Daoy (cell line): Measurements from ENCODE around the gene MYO3B. TPM values are rescaled to one million over a fixed set of nuclear protein-coding genes. Genes with fewer than 3 reads are reported as not detected.
"Not testable (repeated sequence)": the region's sequence is repeated elsewhere in the genome, so short reads cannot be mapped to it uniquely, and the experiment has no call there.

ENCODE experiments used
- DNase-seq: peaks from one replicate; pipeline ENCODE4 v3.0.0-alpha.2; 2015; ENCODE audit warnings: low read depth
- total RNA-seq: library from RNA; depleted of rRNA; stranded (reverse); fragments of >200 nt; shearing (Covaris generic); gene quantifications from 2 replicates; pipeline ENCODE4 v1.2.3, GENCODE V29; 2014

The MYO3B gene
- total RNA-seq, 1 experiment from 2014 or later = not detected

DNA sequence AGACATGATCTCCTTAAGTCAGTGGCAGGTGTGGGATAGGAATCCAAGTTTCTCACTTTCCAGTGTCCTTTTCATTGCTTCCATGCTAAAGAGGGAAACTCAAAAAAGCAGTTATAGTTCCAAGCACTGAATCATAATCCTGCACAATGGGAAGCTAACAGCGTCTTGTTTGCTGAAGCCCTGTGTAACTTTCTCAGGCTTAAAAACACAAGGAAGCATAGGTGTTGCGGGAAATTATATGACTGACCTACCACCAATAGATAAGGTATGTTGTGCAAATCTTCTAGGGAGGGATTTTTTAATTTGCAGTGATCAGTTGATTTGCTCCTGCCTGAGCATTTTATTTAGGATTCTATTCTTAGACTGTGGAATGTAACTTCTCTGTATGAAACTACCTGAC is 250.9 kb downstream of the MYO3B start:
- no peak for DNase-seq

DNA sequence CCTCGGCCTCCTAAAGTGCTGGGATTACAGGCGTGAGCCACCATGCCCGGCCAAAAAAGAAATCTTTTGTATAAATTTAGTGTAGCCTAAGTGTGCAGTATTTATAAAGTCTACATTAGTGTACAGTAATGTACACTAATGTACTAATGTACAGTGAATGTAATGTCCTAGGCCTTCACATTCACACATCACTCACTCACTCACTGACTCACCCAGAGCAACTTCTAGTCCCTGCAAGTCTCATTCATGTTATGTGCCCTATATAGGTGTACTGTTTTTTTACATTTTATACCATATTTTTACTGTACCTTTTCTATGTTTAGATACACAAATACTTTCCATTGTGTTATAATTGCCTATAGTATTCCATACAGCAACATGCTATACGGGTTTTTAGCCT is 254.9 kb downstream of the MYO3B start:
- DNase-seq = no peak

DNA sequence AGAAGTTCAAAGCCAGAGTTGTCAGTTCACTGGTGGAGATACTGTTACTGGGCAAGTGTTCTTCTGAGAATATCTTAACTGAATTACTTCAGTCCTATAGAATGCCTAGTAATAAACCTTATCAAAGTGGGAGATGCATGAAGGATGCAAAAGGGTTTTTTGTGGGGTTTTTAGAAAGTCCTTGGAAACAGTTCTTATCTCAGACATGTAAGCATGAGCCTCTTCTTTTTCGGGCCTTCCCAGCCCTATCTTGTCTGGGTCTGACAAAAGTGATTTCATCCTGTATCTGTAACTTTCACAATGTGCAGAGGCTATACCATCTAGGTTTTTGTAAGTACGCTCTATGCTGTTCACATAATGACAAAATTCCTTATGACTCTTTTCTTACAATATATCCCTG is 255.5 kb downstream of the MYO3B start:
- no peak for DNase-seq

DNA sequence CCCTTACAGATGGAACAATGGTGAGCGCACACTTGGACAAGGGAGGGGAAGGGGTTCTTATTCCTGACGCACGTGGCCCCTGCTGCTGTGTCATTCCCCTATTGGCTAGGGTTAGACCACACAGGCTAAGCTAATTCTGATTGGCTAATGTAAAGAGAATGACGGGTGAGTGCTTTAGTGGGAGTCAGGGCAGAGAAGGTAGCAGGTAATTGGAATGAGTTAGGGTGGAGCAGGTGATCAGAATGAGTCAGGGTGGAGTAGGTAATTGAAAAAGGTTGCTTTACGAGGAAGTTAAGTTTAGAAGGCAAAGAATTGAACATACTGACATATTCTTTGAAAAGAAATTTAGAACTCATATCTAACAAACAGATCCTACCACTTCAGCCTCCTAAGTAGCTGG is 256.4 kb downstream of the MYO3B start:
- not testable (repeated sequence) for DNase-seq

DNA sequence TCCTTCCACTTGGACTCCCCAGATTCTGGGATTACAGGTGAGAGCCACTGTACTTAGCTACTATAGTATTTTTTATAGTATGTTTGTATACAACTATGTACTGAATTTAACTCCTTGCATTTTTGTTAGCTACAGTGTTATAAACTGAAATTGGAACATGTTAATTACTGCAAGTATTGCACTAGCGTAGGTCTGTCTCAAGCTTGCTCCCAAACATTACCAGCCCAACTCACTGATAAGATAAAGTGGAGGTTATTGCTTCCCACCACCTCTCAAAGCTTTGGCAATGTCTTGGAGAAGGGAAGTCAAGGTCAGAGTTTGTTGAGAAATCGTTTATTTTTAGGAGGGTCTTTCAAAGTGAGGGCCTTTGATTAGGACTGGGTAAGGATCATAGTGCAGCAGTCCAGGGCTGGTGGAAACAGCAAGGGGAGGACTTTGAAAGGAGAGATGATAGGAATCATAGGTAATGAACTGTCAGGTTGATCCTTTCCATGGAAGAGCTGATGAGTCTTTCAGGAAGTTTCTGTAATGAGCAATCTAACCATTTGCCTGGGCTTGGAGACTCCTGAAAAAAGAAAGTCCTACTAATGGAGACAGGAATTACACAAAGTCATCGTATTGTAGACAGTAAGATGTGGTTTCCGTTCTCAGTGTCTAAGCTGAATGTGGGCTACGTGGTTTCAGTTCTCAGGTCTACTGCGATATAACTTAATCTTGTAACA is 257.1 kb downstream of the MYO3B start:
- no peak for DNase-seq

DNA sequence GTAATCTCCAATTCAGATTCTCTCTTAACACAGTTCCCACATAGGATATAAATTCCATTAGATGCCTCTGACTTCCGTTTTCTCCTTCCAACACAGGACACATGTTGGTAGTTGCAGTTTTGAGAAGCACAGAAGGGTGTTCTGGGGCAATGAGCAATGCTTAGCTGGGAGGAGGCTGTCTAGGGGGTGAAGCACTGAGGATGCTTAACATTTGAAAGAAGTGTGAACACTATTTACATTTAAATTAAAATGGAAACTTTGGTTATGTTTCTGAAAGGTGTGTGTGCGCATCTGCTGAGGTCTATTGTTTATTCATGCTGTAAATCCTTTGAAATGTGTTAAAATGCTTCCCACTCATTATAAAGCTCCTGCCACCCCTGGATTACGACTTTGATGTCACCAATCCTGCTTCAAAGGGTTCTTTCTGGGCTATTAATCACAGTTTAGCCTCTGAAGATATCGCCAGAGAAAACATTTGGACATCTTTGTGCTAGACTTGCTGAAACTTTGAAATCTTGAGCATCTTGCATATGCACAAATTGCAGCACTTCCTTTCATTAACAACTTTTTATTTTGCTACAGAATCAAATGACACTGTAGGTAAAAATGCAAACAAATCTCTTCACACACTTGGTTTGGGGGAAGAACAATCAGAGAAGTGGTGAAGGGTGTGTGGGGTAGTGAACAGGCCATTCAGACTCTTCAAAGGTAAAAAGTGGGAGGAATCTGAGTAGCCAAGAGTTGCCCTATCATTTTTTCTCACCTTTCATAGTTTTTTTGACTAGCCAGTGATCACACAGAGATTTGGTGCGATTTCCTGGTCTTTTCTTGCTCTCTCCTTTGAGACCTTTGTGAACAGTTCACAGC is 258.4 kb downstream of the MYO3B start:
- DNase-seq = no peak

DNA sequence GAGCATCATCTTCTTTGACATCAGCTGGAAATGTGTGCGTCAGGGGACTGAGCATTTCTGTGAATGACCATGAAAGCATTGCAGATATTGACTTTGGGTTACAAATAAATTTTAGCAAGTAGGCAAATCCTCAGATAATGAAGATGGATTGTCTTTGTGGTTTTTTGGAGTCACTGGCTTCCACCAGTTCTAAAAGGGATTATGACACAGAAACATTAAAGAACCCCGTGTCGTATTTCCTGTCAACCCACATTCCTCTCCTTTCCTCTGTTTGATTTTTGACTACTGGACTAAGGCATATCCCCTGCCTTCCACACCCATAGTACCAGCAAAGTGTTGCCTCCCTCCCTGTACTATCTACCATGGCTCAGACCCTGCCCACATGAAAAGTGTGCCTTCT is 268.1 kb downstream of the MYO3B start:
- peak; percentile 6 for DNase-seq

DNA sequence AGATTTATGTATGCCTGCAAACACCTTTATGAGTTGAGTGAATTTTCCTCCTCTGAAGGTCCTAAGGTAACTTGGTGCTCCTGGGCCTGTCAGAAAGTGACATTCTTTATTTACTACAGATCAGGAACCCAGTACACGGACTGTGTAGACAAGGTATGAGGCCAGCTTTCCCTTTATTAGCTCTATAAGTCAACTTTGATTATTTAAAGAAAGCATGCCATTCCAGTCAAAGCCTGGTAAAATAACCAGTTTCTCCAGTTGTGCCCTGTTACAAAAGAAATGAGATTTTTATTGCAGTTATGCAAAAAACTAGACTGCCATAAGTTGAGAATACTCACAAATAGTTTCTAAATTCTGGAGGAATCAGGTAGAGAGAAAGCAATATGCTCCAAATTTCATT is 271.1 kb downstream of the MYO3B start:
- DNase-seq = no peak

DNA sequence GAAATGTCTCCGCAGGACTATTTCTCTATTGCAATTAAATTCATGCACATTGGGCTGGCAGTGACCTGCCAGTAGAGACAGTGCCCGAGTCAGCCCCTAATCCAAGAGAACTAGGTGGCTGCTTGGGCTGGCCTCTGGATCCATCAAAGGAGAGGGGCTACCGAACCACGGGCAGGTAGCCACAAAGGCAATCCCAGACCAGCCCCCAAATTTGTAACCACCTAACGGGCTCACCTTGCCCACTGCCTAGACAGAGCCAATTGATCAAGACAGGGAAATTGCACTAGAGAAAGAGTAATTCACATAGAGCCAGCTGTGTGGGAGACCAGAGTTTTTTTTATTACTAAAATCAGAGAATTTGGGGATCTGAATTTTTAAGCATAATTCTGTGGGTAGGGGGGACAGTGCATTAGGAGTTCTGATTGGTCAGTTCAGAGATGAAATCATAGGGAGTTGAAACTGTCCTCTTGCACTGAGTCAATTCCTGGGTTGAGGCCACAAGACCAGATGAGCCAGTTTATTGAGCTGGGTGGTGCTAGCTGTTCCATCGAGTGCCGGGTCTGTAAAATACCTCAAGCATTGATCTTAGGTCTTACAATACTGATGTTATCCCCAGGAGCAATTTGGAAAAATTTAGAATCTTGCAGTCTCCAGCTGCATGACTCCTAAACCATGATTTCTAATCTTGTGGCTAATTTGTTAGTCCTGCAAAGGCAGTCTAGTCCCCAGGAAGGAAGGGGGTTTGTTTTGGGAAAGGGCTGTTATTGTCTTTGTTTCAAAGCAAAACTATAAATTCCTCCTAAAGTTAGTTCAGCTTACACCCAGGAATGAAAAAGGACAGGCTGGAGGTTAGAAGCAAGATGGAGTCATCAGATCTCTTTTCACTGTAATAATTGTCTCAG is 276.8 kb downstream of the MYO3B start:
- DNase-seq = no peak

DNA sequence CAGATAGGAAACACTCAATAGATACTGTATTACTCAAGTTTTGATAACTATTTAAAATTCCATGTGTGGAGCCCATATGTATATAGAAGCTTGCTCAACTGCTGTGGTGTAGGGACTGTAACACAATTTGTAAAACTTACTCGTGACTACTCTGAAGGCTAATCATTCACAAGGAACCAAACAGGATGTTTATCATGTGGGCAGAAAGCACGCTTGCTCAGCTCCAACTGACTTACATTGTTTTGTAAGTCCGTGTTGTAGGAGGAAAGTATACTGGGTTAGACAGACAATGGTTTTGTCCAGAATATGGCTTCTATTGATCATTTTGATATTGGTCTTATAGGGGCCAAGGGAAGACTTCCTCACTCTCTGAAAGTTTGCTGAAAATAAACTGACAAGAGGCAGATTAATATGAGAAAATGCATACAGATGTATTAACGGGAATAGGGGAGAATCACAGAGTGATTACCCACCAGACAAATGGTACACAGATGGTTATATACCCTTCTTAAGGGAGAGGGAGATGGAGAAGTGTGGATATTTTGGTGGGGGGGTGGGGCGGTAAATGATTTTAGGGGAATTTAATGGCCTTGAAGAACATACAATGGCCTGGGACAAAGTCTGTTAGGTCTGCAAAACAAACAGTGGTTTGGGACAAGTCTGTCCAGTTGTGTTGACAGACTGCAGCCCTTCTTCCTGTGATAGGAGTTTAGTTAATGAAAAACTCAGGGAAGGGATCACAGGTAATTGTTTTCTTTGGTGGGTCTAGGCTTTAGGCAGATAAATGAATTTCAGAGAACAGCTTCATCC is 277.9 kb downstream of the MYO3B start:
- DNase-seq = no peak

DNA sequence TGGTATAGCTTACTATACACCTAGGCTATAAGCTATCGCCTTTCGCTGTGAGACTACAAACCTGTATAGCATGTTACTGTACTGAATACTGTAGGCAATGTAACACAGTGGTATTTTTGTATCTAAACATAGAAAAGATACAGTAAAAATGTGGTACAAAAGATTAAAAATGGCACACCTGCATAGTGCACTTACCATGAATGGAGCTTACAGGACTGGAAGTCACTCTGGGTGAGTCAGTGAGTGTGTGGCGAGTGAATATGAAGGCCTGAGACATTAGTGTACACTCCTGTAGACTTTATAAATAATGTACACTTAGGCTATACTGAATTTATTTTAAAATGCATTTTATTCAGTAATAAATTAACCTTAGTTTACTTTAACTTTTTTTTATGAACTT is 279.0 kb downstream of the MYO3B start:
- DNase-seq = no peak

DNA sequence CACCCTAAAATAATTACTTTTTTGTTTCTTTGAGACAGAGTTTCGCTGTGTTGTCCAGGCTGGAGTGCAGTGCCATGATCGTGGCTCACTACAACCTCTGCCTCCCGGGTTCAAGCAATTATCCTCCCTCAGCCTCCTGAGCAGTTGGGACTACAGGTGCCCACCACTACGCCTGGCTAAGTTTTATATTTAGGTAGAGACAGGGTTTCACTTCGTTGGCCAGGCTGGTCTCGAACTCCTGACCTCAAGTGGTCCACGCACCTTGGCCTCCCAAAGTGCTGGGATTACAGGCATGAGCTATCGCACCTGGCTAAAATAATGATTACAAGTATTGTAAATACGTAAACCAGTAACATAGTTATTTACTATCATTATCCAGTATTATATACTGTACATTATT is 279.8 kb downstream of the MYO3B start:
- DNase-seq = no peak

DNA sequence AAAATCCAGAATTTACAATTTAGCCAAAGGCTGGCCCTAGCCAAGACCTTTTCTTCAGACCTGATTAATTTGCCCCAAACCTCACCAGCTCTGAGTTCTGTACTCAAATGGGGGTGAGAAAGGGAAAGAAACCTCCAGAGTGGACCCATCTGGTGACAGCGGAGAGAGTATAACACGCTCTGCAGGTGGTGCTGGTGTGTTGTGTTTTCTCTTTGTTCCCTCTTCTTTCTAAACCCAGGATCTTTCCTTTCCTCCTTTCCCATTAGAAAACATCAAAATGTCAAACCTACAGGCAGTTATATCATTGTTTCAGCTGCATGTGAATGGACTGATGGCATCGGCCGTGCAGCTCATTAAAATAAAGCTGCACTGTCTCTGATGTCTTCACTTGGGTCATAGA is 283.9 kb downstream of the MYO3B start:
- no peak for DNase-seq

DNA sequence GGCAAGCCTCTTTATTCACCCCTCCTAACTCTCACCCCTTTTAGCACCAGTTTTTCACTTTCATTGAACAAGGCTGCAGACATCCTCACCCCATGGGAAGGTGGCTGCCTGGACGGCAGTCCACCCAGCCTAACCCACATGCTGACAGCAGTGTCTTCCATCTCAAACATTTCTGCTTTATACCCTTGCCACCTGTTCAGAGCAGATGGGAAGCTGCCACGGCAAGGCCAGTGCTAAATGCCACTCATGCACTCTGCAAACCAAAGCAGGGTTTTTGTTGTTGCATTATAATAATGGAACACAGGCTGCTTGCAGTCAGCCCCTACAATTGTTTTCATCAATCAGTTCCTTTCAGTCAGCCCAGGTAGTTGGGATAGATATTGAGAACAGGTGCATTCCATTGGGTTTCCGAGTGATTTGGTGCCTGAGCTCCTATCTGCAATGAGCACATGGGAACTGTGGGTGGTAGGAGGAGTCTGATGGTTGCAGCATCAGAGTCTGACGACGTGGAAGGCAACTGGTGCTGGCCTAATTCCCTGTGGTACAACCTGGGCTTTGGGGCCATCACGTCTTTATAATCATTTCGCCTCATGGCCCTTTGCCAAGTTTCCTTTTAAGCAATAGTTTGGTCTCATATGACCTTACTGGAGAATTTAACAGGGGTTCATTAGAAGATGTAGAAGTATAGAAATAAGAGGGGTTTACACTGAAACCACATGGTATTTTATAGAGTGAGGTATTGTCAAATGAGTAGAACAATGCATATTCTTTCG is 284.7 kb downstream of the MYO3B start:
- no peak for DNase-seq

DNA sequence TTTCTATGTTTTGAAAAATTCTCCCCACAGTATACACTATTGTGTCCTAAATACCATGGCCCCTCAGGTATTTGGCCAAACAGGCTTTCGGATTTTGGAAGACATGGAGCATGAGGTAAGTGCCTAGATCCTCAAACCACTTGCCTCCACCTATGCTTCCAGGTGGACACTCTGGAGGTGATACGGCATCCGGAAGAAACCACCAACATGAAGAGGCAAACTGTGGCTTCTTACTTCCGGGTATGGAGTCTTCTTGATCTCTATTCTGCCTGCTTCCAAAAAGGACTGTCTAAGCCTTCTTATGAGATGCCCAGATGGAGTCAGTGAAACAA is 285.2 kb downstream of the MYO3B start:
- DNase-seq = no peak

DNA sequence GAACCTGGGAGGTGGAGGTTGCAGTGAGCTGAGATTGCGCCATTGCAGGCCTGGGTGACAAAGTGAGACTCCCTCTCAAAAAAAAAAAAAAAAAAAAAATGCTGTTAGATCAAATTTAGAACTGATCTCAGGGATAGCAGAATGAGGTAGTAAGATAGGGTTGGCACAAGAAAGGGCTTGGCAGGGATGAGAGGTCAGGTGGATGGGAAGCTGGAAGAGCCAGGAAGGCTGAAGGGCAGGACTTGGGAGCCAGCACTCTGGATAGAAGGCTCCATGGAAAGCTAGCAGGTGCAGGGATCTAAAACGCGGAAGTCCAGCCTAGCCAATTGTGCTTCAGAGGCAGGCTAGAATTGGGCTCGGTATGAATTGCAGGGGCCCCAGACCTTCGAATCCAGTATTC is 286.3 kb downstream of the MYO3B start:
- DNase-seq = no peak

DNA sequence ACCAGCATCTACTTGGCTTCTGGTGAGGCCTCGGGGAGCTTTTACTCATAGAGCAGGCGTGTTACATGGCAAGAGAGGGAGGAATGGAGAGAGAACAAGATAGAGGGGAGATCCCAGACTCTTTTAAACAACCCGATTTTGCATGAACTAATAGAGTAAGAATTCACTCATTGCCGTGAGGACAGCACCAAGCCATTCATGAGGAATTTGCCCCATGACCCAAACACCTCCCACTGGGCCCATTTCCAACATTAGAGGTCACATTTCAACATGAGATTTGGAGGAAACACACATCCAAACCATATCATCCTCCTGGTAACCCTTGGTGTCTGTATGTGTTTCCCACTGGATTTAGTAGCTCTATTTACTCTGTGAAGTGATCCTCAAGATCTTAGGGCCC is 287.3 kb downstream of the MYO3B start:
- DNase-seq = peak; percentile 43

DNA sequence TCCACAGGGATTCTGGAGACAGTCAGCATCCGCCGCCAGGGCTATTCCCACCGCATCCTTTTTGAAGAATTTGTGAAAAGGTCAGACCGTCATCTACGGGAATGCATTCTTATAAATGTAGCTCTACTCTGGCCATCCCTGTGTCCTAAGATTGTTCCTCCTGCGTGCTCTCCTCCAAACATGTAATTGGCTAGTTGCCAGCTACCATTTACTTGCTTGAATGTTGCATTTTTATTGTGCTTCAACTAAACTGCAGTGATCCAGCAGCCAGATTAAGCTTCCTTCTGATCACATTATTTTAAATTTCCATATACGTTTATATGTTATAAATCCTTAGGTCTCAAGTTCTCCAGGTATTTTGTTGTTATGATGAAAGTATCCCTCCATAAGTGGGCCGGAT is 288.7 kb downstream of the MYO3B start:
- DNase-seq = no peak

DNA sequence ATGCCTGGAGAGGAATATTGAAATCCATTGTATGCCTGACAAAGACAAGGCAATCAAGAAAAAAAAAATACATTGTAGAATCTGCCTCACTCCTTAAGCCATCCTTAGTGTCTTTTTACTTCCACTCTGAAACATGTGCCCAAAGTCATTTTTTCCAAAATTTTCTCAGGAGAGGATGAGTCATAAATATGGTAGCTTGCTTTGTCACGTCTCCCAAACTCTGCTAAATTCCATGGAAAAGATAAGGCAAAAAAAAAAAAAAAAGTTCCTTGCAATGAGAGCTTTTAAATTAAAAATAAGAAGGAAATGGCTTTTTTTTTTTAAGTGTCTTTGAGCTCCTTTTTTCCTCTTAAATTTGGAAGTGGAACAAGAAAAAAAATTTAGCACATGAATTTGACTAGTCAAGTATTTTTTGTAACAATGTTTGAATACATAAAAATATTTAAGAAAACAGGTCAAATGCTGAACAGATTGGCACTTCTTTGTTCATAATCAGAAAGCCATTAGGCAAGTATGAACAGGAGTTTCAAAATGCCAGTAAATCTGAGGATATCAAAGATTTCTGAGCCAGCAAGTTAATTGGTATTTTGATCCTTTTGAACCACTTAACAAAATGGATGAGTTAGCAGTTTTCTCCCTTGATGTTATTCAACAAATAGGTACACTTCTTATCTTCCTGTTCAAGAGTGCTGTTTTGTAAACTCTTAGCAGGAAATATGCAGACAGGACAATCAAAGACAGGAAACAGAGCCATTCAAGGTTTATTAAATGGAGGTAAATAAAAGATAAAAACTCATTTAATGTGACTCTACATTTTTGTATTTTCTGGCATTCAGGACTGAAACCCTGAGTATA is 289.8 kb downstream of the MYO3B start:
- DNase-seq = peak; percentile 7

DNA sequence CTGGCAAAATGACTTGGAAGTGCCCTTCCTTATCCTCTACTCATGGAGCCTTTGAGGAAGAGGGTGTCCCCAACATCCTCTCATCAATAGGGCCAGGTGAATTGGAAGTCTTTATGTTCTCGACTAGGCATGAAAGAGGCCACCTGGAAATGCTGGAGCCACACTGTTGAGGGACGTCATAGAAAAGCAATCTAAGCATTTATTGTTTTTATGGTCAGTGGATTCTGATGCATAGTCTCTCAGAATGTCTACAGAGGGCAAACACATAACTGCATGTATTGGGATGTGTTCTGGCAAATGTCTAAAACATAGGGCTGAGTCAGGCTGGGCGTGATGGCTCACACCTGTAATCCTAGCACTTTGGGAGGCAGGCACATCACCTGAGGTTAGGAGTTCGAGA is 290.6 kb downstream of the MYO3B start:
- no peak for DNase-seq
